Spleen (tissue), 11 donors: ENCODE data around the gene HNRNPA3. TPM values are rescaled to one million over a fixed set of nuclear protein-coding genes. Genes with fewer than 3 reads are reported as not detected.

Experiments
- DNase-seq: peaks from one replicate; pipeline ENCODE4 v3.0.0-alpha.2; 2020
- H3K27ac ChIP-seq, 8 donors: fragments of 200-600 bp; sonication (generic) in 7 of 8; 1 replicate in 4 of 8; 2 replicates in 4 of 8; pipeline versions ENCODE4 v1.5.0 to v1.8.0; 2016 to 2021; ENCODE audit warnings: inconsistent platforms in 4 of 8, mild to moderate bottlenecking in 4 of 8, moderate library complexity in 1 of 8
- H3K27me3 ChIP-seq, 7 donors: fragments of 200-600 bp; sonication (generic) in 6 of 7; replicated peaks in 1 of 7; 1 replicate in 4 of 7; 2 replicates in 3 of 7; pipeline versions ENCODE4 v1.5.0 to v1.8.0; 2016 to 2021; ENCODE audit warnings: inconsistent platforms in 3 of 7, mild to moderate bottlenecking in 1 of 7
- H3K36me3 ChIP-seq, 6 donors: fragments of 200-600 bp; sonication (generic) in 5 of 6; 1 replicate in 4 of 6; 2 replicates in 2 of 6; pipeline versions ENCODE4 v1.5.0 to v1.8.0; 2016 to 2021; ENCODE audit warnings: inconsistent platforms in 2 of 6
- H3K4me1 ChIP-seq, 6 donors: fragments of 200-600 bp; sonication (generic) in 5 of 6; 1 replicate in 3 of 6; 2 replicates in 3 of 6; pipeline versions ENCODE4 v1.5.0 to v1.8.0; 2016 to 2021; ENCODE audit warnings: inconsistent platforms in 3 of 6
- H3K4me3 ChIP-seq, 8 donors: fragments of 200-600 bp; sonication (generic) in 7 of 8; 1 replicate in 4 of 8; 2 replicates in 4 of 8; pipeline versions ENCODE4 v1.5.0 to v1.8.0; 2016 to 2021; ENCODE audit warnings: inconsistent platforms in 4 of 8, mild to moderate bottlenecking in 4 of 8, moderate library complexity in 2 of 8
- H3K9me3 ChIP-seq, 8 donors: fragments of 200-600 bp; sonication (generic) in 7 of 8; 1 replicate in 4 of 8; 2 replicates in 4 of 8; pipeline versions ENCODE4 v1.5.0 to v1.8.0; 2016 to 2021; ENCODE audit warnings: inconsistent platforms in 4 of 8
- POLR2A ChIP-seq, 3 donors: fragments of 450-650 bp; IDR thresholded peaks; one replicate each; pipeline ENCODE4 v1.5.1; 2017; ENCODE audit warnings: antibody characterized with exemption in 3 of 3, mild to moderate bottlenecking in 1 of 3
- POLR2AphosphoS5 ChIP-seq, 3 donors: sonication (generic); formaldehyde crosslinking; IDR thresholded peaks; one replicate each; pipeline ENCODE4 v1.5.1; 2017; ENCODE audit warnings: antibody characterized with exemption in 3 of 3
- WGBS, 5 donors: extraction: QIAGEN DNeasy Blood & Tissue Kit in 3 of 5; methylation state at CpG; one replicate each; pipeline versions ENCODE4 v1.1.5 to v1.1.7; 2013 to 2018; 5-methylcytosine and 5-hydroxymethylcytosine counted together
- intact Hi-C: fragments of 100-400 bp; cut with DNase I; formaldehyde crosslinking; loops from one replicate; pipeline ENCODE4 v1.15.0; 2023; ENCODE audit warnings: low total_unique reads
- polyA plus RNA-seq, 3 donors: library from polyadenylated mRNA; stranded (reverse); fragments of 200-250 nt; gene quantifications; one replicate each; pipeline ENCODE4 v1.2.1, GENCODE V29; 2013
- total RNA-seq, 7 donors: library from RNA; depleted of rRNA in 3 of 7; stranded (reverse); fragments of >200 nt in 3 of 7; fragmentation: NEBNext Ultra II Directional in 4 of 7; extraction: Animal tissue kit (Norgen Biotek cat#: 25700) in 4 of 7; gene quantifications; one replicate each; pipeline versions ENCODE4 v1.1.0 to v1.2.1, GENCODE V29; 2016 to 2021
- TF ChIP-seq, protein P1 (sequence below), 11 experiments: fragments of 200-600 bp in 7 of 11; fragments of 450-650 bp in 4 of 11; sonication (generic) in 4 of 11; IDR thresholded peaks in 8 of 11; conservative IDR thresholded peaks in 3 of 11; 1 replicate in 7 of 11; 2 replicates in 4 of 11; pipeline versions ENCODE4 v1.4.0 to v1.8.0; 2016 to 2021; ENCODE audit warnings: antibody characterized with exemption in 11 of 11, inconsistent platforms in 4 of 11, mild to moderate bottlenecking in 1 of 11
- donor health status: healthy with polysubstance abuse.
- donor health status: DM: no; HTN: no; CAD: no; lungs with moderate emphysema.
- donor health status: DM: no; HTN: no; CAD: no.
- donor health status: Bipolar disorder and iron deficiency.
- donor health status: healthy.
- donor health status: DM: no; HTN: no; CAD: no.
- donor health status: DM: yes; HTN: yes; CAD: no.

The HNRNPA3 gene
- total and polyA plus RNA-seq, 10 donors, result 79.8 to 213 (median 158) TPM

DNA sequence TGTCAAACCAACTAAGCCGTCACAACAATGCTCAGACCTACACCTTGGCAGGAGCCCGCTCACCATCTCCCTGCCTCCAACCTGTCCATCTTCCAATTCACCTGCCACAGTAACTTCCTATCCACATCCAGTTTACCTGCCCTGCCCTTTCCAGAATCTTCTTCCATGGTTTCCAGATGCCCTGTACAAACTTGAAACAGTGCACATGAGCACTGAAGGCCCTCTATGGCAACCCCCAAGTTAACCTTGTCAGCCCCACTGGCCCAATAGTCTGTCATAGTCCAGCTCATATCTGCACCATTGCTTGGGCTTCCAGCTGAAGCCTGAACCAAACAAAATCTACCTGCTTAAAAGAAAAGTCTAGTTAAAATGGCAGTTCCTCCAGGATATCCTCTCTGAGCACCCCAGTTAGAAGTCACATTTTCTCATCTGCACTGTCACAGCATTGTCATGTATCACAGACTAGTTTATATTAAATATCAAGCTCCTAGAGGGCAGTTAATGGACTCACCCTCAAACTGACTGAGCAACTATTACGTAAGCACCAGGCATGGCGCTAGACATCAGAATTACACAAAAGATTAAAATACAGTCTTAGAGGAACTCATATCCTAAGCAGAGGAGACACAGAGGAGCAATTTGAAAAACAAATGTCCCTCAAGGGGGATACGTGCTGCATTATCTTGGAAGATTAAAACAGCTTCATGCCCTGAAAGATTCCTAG, 40.4 kb downstream of the HNRNPA3 start:
- DNase-seq, result no peak
- Histone ChIP-seq H3K27me3 (no peaks in the 10 kb centered on the region), H3K36me3 (peaks cover 0 to 28% (median 0%) of the 10 kb centered on the region in 6 donors), H3K27ac (peak overlapping the region; percentile 6 to 89 (median 78)), H3K4me3 (peak overlapping the region in 1 of 8 donors; percentile 45), H3K9me3 (peaks cover 0 to under 1% (median under 1%) of the 10 kb centered on the region in 8 donors), H3K4me1 (peaks cover 49 to 100% (median 97%) of the 10 kb centered on the region in 6 donors)
- WGBS, 5 donors, result 77 to 87% (median 84%) methylated on average over 5 of the region's 5 CpGs
- TF ChIP-seq POLR2AphosphoS5 (IDR thresholded peaks at IDR 0.05) (no peak), POLR2A (IDR thresholded peaks at IDR 0.05) (no peak)
- TF ChIP-seq, protein P1, sequence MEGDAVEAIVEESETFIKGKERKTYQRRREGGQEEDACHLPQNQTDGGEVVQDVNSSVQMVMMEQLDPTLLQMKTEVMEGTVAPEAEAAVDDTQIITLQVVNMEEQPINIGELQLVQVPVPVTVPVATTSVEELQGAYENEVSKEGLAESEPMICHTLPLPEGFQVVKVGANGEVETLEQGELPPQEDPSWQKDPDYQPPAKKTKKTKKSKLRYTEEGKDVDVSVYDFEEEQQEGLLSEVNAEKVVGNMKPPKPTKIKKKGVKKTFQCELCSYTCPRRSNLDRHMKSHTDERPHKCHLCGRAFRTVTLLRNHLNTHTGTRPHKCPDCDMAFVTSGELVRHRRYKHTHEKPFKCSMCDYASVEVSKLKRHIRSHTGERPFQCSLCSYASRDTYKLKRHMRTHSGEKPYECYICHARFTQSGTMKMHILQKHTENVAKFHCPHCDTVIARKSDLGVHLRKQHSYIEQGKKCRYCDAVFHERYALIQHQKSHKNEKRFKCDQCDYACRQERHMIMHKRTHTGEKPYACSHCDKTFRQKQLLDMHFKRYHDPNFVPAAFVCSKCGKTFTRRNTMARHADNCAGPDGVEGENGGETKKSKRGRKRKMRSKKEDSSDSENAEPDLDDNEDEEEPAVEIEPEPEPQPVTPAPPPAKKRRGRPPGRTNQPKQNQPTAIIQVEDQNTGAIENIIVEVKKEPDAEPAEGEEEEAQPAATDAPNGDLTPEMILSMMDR (IDR thresholded peaks at IDR 0.05 in 8 of 11, conservative IDR thresholded peaks at IDR 0.05 in 3 of 11), result no peak
- intact Hi-C loops, result no loop called here

DNA sequence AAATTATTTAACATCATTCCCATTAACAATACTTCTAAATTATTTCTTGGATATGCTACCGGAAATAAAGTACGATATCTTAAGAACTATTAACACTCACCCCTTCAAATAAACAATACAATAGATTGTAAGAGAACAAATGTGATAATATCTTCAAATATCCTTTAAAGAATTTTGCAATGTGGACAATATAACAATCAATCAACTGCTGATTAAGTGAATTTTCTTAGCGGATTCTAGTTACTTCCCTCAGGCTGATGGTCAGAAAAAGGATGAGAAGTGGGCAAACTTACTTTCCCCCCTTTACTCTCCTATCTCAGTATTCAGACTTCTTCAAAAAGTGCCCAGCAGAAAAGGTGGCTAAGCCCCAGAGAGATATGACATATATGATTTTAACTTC, 41.1 kb downstream of the HNRNPA3 start:
- peak overlapping the region in 3 of 8 donors; percentile 75 to 89 (median 85) for H3K27ac ChIP-seq
- intact Hi-C loops, result no loop called here
- H3K9me3 ChIP-seq, result peaks cover 0 to 4% (median 3%) of the 10 kb centered on the region in 8 donors
- H3K27me3 ChIP-seq, result no peaks in the 10 kb centered on the region
- H3K36me3 ChIP-seq, result peaks cover 0 to 28% (median 0%) of the 10 kb centered on the region in 6 donors
- WGBS, 5 donors, result 82 to 89% (median 86%) methylated on average over 3 of the region's 3 CpGs
- H3K4me3 ChIP-seq, result peak overlapping the region in 1 of 8 donors; percentile 3
- peaks cover 49 to 100% (median 96%) of the 10 kb centered on the region in 6 donors for H3K4me1 ChIP-seq
- DNase-seq, result no peak
- TF ChIP-seq POLR2AphosphoS5 (IDR thresholded peaks at IDR 0.05) (no peak), POLR2A (IDR thresholded peaks at IDR 0.05) (no peak)
- TF ChIP-seq, protein P1 (IDR thresholded peaks at IDR 0.05 in 8 of 11, conservative IDR thresholded peaks at IDR 0.05 in 3 of 11), result no peak

DNA sequence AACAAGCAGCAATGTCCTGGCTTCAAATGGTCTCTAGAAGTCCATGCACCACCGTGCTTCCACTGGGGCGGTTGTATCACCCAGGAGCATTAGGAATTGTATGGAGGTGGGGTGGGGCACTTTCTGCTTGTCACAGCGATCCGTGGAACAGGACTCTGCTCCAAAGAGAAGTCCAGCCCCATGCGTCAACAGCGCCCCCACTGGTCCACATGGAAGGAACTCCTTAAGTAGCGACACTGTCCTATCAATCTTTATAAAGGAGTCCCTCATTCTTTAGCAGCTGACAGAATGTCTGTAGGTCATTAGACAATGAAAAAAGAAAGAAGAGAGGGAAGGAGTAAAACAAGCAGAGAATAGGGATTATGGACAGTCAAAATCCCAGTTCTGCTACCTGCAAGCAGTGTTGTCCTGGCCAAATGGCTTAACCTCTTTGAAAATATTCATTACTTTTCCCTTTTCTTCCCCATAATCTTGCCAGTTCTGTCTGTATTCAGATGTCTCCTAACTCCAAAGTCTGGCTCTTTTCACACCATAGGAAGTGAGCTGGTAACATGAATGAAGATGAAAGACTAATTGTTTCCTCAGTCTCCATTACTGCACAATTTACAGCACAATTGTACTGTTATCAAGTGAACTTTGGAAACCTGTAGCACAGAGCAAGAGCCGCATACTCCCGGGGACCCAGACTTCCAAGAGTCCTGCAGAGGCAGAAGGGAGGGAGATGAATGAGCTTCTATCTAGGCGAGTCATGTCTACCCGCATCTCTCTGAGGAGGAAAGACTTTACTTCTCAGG, 42.0 kb downstream of the HNRNPA3 start:
- intact Hi-C loops, result loop anchor here (5.0 kb wide), 1 partner anchor 32 kb away; no protein-coding TSS in a partner anchor
- no peak for DNase-seq
- H3K9me3 ChIP-seq, result peaks cover 0 to 4% (median 3%) of the 10 kb centered on the region in 8 donors
- no peaks in the 10 kb centered on the region for H3K27me3 ChIP-seq
- H3K4me3 ChIP-seq, result peak overlapping the region in 1 of 8 donors; percentile 3
- peaks cover 53 to 100% (median 97%) of the 10 kb centered on the region in 6 donors for H3K4me1 ChIP-seq
- peaks cover 0 to 35% (median 0%) of the 10 kb centered on the region in 6 donors for H3K36me3 ChIP-seq
- peak overlapping the region in 5 of 8 donors; percentile 9 to 89 (median 28) for H3K27ac ChIP-seq
- 76 to 84% (median 81%) methylated on average over 11 of the region's 11 CpGs for WGBS, 5 donors
- TF ChIP-seq, protein P1 (IDR thresholded peaks at IDR 0.05 in 8 of 11, conservative IDR thresholded peaks at IDR 0.05 in 3 of 11), result peak in 4 of 11 experiments; percentile 16 to 29 (median 26)
- TF ChIP-seq POLR2A (IDR thresholded peaks at IDR 0.05), result no peak
- TF ChIP-seq POLR2AphosphoS5 (IDR thresholded peaks at IDR 0.05), result peak in 1 of 3 donors; percentile 34
